ENCODE results near the gene WIF1. TPM values are rescaled to one million over a fixed set of nuclear protein-coding genes. Genes with fewer than 3 reads are reported as not detected.

The WIF1 gene
- total RNA-seq, 8 experiments from 2014 or later, result 0.19 to 0.50 (median 0.36) TPM; not detected in 3

DNA sequence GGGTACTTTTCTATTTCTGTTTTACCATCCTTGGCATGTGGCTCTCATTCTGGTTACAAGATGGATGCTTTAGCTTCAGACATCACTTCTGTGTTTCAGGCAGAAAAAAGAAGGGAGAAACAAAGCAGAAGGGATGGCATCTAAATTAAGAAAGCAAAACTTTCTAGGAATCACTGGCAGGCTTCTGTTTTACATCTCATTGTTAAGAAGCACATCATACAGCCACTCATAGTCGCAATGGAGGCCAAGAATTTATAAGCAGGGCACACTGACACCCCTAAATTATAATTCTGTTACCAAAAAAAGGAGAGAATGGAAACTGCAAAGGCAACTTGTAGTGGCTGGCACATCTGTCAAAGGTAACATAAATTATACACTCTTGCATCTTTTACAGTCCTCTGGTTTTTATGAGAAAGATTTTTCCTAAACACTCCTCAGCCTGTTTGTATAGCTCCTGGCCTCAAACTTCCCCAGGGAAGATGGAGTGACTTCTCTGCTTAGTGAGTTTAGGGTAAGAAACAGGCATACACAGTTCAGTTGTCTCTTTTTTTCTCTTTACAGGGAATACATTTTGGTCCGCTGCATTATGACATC, 26.3 kb upstream of the WIF1 start:
- Histone ChIP-seq H3K27ac (no peak overlapping the region), H3K4me1 (replicated peaks in 1 of 2) (no peaks in the 10 kb centered on the region), H3K4me3 (no peak overlapping the region)
- 52 to 100% (median 96%) methylated on average over 1 to 2 of the region's 2 CpGs for WGBS, 10 experiments
- in situ Hi-C loops (cut with MboI; ENCODE audit: low pct_unique_long_range_greater_than_20kb in 2 of 9, low sequenced_read_pairs in 9 of 9, unreplicated experiment in 9 of 9), result no loop called here
- no peak for ATAC-seq (replicated peaks in 6 of 8)

DNA sequence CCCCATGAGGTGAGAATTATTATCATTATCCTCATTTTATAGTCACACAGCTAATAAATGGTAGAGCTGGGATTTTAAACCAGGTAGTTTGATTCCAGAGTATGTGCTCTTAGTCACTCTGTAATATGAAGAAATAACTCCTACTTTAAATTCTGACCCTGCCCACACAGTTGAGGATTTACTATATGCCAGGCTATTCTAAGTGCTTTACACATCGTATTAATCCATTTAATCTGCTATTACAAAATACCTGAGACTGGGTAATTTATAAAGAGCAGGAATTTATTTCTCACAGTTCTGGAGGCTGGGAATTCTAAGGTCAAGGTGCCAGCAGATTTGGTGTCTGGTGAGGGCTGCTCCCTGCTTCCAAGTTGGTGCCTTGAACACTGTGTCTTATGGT, 19.6 kb upstream of the WIF1 start:
- in situ Hi-C loops (cut with MboI; ENCODE audit: low pct_unique_long_range_greater_than_20kb in 2 of 9, low sequenced_read_pairs in 9 of 9, unreplicated experiment in 9 of 9), result no loop called here
- Histone ChIP-seq H3K27ac (no peak overlapping the region), H3K4me1 (replicated peaks in 1 of 2) (no peaks in the 10 kb centered on the region), H3K4me3 (no peak overlapping the region)
- ATAC-seq (replicated peaks in 6 of 8), result no peak
- WGBS, 10 experiments, result 0 to 100% (median 75%) methylated on average over 1 of the region's 1 CpG; no CpG with 5 or more reads in 3 of the 10 experiments

DNA sequence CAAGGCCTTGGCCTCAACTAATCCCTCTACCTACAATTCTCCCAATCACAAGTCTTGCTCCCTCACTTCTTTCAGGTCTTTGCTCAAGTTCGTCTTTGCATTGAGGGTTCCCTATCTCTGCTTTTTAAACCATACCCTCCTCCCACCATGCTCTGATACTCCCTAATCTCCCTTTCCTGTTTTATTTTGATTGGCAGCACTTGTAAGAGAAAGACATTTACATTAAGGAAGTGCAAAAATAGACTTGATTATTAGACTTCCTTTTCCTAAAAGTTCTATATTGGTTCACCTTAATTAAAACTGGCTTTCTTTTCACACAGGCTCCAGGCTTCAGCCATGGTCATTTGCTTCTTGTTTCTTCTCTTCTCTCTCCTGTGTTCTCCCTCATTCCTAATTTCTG, 18.3 kb upstream of the WIF1 start:
- Histone ChIP-seq H3K4me3 (no peak overlapping the region), H3K4me1 (replicated peaks in 1 of 2) (no peaks in the 10 kb centered on the region), H3K27ac (no peak overlapping the region)
- in situ Hi-C loops (cut with MboI; ENCODE audit: low pct_unique_long_range_greater_than_20kb in 2 of 9, low sequenced_read_pairs in 9 of 9, unreplicated experiment in 9 of 9), result no loop called here
- no peak for ATAC-seq (replicated peaks in 6 of 8)
- WGBS, 10 experiments, result 0 to 100% (median 70%) methylated on average over 1 of the region's 1 CpG; no CpG with 5 or more reads in 4 of the 10 experiments

DNA sequence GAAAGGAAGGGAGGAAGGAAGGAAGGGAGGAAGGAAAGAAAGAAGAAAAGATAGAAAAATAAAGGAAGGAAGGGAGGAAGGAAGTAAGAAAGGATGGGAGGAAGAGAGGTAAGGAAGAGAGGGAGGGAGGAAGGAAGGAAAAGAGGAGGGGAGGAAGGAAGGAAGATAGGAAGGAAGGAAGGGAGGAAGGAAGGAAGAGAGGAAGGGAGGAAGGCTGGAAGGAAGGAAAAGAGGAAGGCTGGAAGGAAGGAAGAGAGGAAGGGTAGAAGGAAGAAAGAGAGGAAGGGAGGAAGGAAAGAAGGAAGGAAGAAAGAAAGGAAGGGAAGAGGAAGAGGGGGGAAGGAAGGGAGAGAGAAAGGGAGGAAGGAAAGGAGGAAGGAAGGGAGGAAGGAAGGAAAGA, 12.8 kb upstream of the WIF1 start:
- H3K4me1 ChIP-seq (replicated peaks in 1 of 2), result no peaks in the 10 kb centered on the region
- no peak overlapping the region for H3K27ac ChIP-seq
- ATAC-seq (replicated peaks in 6 of 8), result no peak
- no peak overlapping the region for H3K4me3 ChIP-seq
- in situ Hi-C loops (cut with MboI; ENCODE audit: low pct_unique_long_range_greater_than_20kb in 2 of 9, low sequenced_read_pairs in 9 of 9, unreplicated experiment in 9 of 9), result no loop called here

DNA sequence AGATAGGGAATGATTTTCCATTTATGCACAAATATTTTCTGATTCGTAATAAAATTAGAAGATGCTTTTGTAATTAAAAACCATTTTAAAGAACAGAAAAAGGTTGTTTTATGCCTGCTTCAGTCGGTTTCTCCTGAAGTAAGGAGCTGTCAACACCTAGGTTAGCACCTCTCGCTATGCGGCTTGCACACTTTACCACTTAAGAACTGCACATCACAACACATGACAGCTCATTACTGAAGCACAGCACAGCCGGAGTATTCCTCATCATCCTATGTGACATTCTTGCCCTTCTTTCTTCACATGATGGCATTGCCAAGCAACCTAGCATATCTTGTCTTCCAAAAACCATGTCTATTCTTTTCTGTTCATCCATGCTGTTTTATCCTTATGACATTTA, 5.4 kb upstream of the WIF1 start:
- in situ Hi-C loops (cut with MboI; ENCODE audit: low pct_unique_long_range_greater_than_20kb in 2 of 9, low sequenced_read_pairs in 9 of 9, unreplicated experiment in 9 of 9), result no loop called here
- no peak overlapping the region for H3K27ac ChIP-seq
- WGBS, 10 experiments, result 33 to 80% (median 58%) methylated on average over 1 to 5 of the region's 5 CpGs; no CpG with 5 or more reads in 2 of the 10 experiments
- ATAC-seq (replicated peaks in 6 of 8), result no peak
- H3K4me1 ChIP-seq (replicated peaks in 1 of 2), result no peaks in the 10 kb centered on the region
- H3K4me3 ChIP-seq, result no peak overlapping the region

DNA sequence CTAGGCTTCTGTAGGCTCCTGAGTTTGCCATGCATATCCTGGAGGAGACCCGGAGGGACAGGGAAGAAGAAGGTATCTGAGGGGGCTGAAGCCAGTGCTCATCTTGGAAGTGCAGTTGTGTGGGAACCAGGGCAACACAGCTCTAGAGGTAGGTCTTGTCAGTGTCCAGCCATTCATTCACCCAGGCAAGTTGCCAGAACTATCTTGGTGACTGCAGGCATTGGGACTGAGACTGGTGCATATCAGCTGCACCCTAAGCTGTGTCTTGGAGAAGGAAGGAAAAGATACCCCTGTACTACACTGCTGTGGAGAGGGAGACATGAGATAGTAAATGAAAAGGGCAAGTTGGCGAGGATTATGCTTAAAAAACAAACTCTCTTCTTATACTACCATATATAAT, 4.9 kb upstream of the WIF1 start:
- Histone ChIP-seq H3K27ac (no peak overlapping the region), H3K4me3 (no peak overlapping the region), H3K4me1 (replicated peaks in 1 of 2) (no peaks in the 10 kb centered on the region)
- no peak for ATAC-seq (replicated peaks in 6 of 8)
- WGBS, 10 experiments, result 22 to 100% (median 59%) methylated on average over 1 to 2 of the region's 2 CpGs; no CpG with 5 or more reads in 3 of the 10 experiments
- in situ Hi-C loops (cut with MboI; ENCODE audit: low pct_unique_long_range_greater_than_20kb in 2 of 9, low sequenced_read_pairs in 9 of 9, unreplicated experiment in 9 of 9), result no loop called here

DNA sequence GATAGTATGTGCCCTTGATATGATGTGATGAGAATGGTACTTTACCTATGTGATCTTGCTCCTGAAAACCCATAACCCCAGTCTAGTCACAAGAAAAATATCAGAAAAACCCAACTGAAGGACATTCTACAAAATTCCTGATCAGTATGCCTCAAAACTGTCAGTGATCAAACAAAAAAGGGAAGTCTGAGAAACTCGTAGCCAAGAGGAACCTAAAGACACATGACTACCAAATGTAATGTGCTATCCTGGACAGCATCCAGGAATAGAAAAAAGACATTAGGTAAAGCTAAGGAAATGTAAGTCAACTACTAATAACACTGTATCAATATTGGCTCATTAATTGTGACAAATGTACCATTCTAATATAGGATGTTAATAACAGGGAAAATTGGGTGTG, 4.1 kb upstream of the WIF1 start:
- in situ Hi-C loops (cut with MboI; ENCODE audit: low pct_unique_long_range_greater_than_20kb in 2 of 9, low sequenced_read_pairs in 9 of 9, unreplicated experiment in 9 of 9), result no loop called here
- H3K27ac ChIP-seq, result no peak overlapping the region
- H3K4me1 ChIP-seq (replicated peaks in 1 of 2), result no peaks in the 10 kb centered on the region
- WGBS, 10 experiments, result 0 to 100% (median 40%) methylated on average over 1 of the region's 1 CpG; no CpG with 5 or more reads in 1 of the 10 experiments
- no peak for ATAC-seq (replicated peaks in 6 of 8)
- no peak overlapping the region for H3K4me3 ChIP-seq

DNA sequence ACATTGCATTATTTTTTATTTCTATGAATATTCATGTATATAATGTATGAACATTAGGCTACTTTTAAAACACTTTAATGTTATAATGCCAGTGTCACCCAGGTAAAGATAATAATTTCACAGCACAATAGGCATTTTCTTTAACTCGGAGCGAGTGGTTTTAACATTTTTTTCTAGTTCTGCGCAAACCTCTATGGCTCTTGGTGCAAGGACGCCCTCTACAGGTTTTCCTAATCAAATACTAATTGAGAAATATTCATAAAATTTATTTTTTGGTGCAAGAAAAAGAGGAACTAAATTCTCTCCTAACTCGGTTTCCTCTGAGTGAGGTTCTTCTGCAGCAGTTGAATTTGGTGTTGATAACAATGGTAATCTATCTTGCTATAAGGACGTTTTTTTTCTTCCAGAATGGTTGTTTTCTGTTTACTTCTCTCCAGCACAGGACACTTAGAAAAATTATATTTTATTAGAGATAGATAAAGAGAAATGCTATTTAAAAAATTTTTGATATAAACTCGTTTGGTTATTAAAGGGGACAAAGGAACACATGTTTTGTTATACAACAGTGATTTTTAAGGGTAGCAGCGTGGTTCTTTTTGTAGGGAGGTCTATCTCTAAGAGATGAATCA, 2.4 kb upstream of the WIF1 start:
- no peak for ATAC-seq (replicated peaks in 6 of 8)
- in situ Hi-C loops (cut with MboI; ENCODE audit: low pct_unique_long_range_greater_than_20kb in 2 of 9, low sequenced_read_pairs in 9 of 9, unreplicated experiment in 9 of 9), result loop anchor here in 5 of 9 experiments (25.0 kb wide), 3 partner anchors 211 to 336 kb away; no protein-coding TSS in a partner anchor
- WGBS, 10 experiments, result 0 to 27% (median 11%) methylated on average over 1 to 8 of the region's 8 CpGs

DNA sequence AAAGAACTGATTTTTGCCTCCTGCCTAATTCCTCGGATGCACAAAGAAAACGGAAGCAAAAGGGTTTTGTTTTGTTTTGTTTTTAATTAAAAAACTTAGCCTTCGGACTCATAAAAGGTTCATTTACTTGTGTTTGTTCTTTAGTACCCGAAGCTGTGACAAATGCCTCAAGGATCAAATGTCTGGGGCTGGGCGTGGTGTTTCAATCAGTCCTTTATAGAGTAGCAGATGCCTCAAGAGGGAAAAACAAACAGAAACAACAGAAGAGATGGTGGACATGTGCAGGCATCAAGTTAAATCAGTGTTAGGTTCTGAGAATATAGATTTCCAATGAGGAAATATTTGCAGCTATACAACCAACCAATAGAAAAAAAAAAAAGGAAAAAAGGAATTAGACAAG, 1.6 kb upstream of the WIF1 start:
- H3K4me3 ChIP-seq, result no peak overlapping the region
- no peaks in the 10 kb centered on the region for H3K4me1 ChIP-seq (replicated peaks in 1 of 2)
- peak in 1 of 8 experiments; percentile 24 for ATAC-seq (replicated peaks in 6 of 8)
- 2 to 77% (median 30%) methylated on average over 3 to 5 of the region's 5 CpGs; no CpG with 5 or more reads in 1 of the 10 experiments for WGBS, 10 experiments
- no peak overlapping the region for H3K27ac ChIP-seq
- in situ Hi-C loops (cut with MboI; ENCODE audit: low pct_unique_long_range_greater_than_20kb in 2 of 9, low sequenced_read_pairs in 9 of 9, unreplicated experiment in 9 of 9), result loop anchor here in 5 of 9 experiments (25.0 kb wide), 3 partner anchors 210 to 335 kb away; no protein-coding TSS in a partner anchor

More for the DNA sequence above, 2.4 kb upstream of the WIF1 start:
- Histone ChIP-seq H3K27ac (no peak overlapping the region), H3K4me3 (no peak overlapping the region), H3K4me1 (replicated peaks in 1 of 2) (no peaks in the 10 kb centered on the region)

DNA sequence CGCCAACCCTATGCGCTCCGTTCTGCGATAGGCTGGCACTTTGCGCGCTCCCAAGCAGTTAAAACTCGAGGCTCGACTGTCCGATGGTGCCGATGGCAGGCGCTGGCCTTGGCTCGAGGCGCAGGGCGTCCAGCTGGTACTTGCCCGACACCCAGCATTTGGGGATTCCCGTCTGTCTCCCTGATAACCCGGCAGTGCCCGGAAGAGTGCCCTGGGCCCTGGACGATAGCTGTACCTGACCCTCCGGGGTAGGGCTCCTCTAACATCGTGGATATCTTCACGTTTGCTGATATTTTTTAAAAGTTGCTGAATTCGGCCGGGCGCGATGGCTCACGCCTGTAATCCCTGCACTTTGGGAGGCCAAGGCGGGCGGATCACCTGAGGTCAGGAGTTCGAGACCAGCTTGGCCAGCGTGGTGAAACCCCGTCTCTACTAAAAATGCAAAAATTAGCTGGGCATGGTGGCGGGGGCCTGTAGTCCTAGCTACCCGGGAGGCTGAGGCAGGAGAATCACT, 908 bp upstream of the WIF1 start:
- H3K4me1 ChIP-seq (replicated peaks in 1 of 2), result no peaks in the 10 kb centered on the region
- no peak overlapping the region for H3K4me3 ChIP-seq
- no peak for ATAC-seq (replicated peaks in 6 of 8)
- H3K27ac ChIP-seq, result no peak overlapping the region
- in situ Hi-C loops (cut with MboI; ENCODE audit: low pct_unique_long_range_greater_than_20kb in 2 of 9, low sequenced_read_pairs in 9 of 9, unreplicated experiment in 9 of 9), result loop anchor here in 5 of 9 experiments (25.0 kb wide), 3 partner anchors 210 to 335 kb away; no protein-coding TSS in a partner anchor
- WGBS, 10 experiments, result 72 to 100% (median 97%) methylated on average over 2 to 8 of the region's 34 CpGs; no CpG with 5 or more reads in 5 of the 10 experiments

DNA sequence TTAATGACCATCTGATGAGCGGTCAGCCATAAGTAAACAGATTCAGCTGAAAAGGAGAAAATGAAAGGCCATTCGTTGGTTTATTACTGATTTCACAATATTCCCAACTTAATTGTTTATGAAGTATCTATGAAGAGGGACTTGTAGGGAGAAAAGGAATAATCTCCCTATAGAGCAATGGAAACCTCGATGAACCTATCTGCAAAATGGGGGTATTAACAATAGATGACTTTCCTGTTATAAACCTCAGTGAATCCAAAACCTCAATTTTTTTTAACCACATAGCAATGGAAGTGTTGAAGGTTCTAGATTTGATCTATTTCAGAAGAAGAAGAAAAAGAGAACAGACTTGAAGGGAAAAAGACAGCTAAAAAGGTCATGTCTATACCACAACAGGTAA, 2.0 kb downstream of the WIF1 start:
- H3K27ac ChIP-seq, result no peak overlapping the region
- 0 to 96% (median 75%) methylated on average over 1 to 3 of the region's 3 CpGs; no CpG with 5 or more reads in 1 of the 10 experiments for WGBS, 10 experiments
- H3K4me3 ChIP-seq, result no peak overlapping the region
- in situ Hi-C loops (cut with MboI; ENCODE audit: low pct_unique_long_range_greater_than_20kb in 2 of 9, low sequenced_read_pairs in 9 of 9, unreplicated experiment in 9 of 9), result loop anchor here in 5 of 9 experiments (25.0 kb wide), 3 partner anchors 207 to 332 kb away; no protein-coding TSS in a partner anchor
- H3K4me1 ChIP-seq (replicated peaks in 1 of 2), result no peaks in the 10 kb centered on the region
- no peak for ATAC-seq (replicated peaks in 6 of 8)

DNA sequence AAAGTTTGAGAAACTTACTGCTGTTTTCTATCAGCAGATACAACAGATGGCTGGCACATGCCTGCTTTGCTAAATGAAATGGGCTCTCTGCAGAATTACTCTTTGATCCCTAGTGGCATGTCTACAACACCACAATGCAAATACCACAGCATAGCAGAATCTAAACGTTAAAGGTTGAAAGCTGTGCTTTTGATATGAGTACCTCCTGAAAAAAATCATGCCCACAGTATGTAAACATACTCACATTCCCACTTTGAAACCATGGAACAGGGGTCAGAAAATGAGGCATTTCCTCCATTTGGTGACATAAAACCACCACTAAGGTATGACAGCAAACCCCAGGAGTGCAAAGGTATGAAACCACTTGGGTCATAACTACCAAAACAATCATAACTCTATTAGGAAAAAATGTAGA, 7.5 kb downstream of the WIF1 start:
- in situ Hi-C loops (cut with MboI; ENCODE audit: low pct_unique_long_range_greater_than_20kb in 2 of 9, low sequenced_read_pairs in 9 of 9, unreplicated experiment in 9 of 9), result loop anchor here in 5 of 9 experiments (25.0 kb wide), 3 partner anchors 201 to 326 kb away; no protein-coding TSS in a partner anchor
- Histone ChIP-seq H3K27ac (no peak overlapping the region), H3K4me3 (no peak overlapping the region), H3K4me1 (replicated peaks in 1 of 2) (no peaks in the 10 kb centered on the region)
- peak in 3 of 8 experiments; percentile 20 to 61 (median 38) for ATAC-seq (replicated peaks in 6 of 8)
- 0 to 63% (median 0%) methylated on average over 1 of the region's 1 CpG; no CpG with 5 or more reads in 3 of the 10 experiments for WGBS, 10 experiments

DNA sequence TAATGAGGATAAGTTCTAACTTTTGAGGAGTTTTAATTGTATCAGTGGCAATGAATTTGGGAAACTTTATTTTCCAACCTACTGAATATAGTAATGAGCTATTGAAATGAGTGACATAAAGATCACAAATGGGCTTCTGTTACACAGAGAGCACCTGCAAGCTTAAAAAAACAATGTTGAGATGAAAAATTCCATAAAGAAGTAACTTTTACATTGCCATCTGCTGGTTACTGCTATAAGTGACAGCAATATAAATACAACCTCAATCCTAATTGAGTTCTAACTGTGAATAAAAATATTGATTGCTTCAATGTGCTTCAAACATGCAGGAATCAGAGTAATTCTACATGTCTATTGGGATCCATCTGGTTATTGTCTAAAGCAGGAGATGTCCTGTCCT, 14.2 kb downstream of the WIF1 start:
- in situ Hi-C loops (cut with MboI; ENCODE audit: low pct_unique_long_range_greater_than_20kb in 2 of 9, low sequenced_read_pairs in 9 of 9, unreplicated experiment in 9 of 9), result loop anchor here in 5 of 9 experiments (10.0 to 25.0 kb wide), 4 partner anchors 195 to 320 kb away; no protein-coding TSS in a partner anchor
- Histone ChIP-seq H3K4me3 (no peak overlapping the region), H3K27ac (no peak overlapping the region), H3K4me1 (replicated peaks in 1 of 2) (no peaks in the 10 kb centered on the region)
- ATAC-seq (replicated peaks in 6 of 8), result no peak

Measured in motor neuron (in vitro differentiated cells).